Muscle layer of colon (tissue), 2 donors: ENCODE results near the gene CCDC116.

ENCODE experiments used
- H3K27ac ChIP-seq: one replicate; pipeline ENCODE4 v1.7.0; 2013; ENCODE audit warnings: low read depth, mild to moderate bottlenecking, low read length, moderate library complexity
- H3K27me3 ChIP-seq, 2 donors: one replicate each; pipeline ENCODE4 v1.7.0; 2013; ENCODE audit warnings: low read length in 2 of 2, mild to moderate bottlenecking in 2 of 2; ENCODE audit not compliant: insufficient read depth in 2 of 2, control insufficient read depth in 1 of 2
- H3K36me3 ChIP-seq: one replicate; pipeline ENCODE4 v1.7.0; 2013; ENCODE audit warnings: mild to moderate bottlenecking, low read length; ENCODE audit not compliant: insufficient read depth
- H3K4me1 ChIP-seq: one replicate; pipeline ENCODE4 v1.7.0; 2013; ENCODE audit warnings: mild to moderate bottlenecking, low read length; ENCODE audit not compliant: insufficient read depth
- H3K4me3 ChIP-seq, 2 donors: one replicate each; pipeline ENCODE4 v1.7.0; 2013; ENCODE audit warnings: low read length in 2 of 2, low read depth in 1 of 2, mild to moderate bottlenecking in 1 of 2, moderate library complexity in 1 of 2
- H3K9ac ChIP-seq: one replicate; pipeline ENCODE4 v1.7.0; 2013; ENCODE audit warnings: low read length
- H3K9me3 ChIP-seq: one replicate; pipeline ENCODE4 v1.7.0; 2013; ENCODE audit warnings: mild to moderate bottlenecking, low read length
- donor health status: abdominal sarcoma.
- donor health status: Adenocarcinoma of cecum.

The CCDC116 gene

GRCh38 chr22:21626073-21626734 lies 6.4 kb upstream of the CCDC116 start:
- Histone ChIP-seq H3K27me3 (no peaks in the 10 kb centered on the region), H3K4me1 (peaks cover 28% of the 10 kb centered on the region), H3K36me3 (peaks cover 4% of the 10 kb centered on the region), H3K9me3 (no peaks in the 10 kb centered on the region), H3K9ac (no peak overlapping the region), H3K4me3 (no peak overlapping the region), H3K27ac (no peak overlapping the region)

DNA sequence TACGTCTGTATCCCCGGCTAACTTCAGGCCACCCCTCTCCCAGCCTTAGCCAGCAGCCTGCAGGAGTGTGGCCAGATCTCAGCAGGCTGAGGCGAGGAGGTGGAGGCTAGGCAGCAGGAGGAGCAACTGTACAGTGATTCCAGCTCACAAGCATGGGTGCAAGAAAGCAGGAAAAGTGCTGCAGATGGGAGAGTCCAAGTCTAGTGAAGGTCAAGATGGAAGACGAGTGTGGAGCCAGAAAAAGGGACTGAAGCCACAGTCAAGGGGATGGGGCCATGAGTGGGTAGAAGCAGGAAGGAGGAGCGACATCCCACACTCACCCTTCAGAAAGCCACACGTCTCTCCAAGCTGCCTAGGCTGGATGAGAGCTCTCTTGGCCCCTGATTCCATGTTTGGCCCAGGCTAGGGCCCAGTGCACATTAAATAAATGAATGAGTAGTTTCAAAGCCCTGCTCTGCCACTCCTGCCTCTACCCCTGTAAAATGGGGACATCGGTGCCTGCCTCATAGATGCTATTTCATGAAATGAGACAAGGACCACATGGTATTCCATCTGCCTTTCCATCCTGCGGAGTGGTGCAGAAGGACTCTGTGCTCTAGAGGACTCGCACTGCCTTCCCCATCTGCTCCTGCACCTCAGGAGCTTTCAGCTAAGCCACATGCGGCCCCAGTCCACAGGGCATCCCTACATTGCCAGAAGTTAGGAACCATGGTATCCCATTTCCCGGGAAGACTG lies 5.7 kb upstream of the CCDC116 start:
- H3K9me3 ChIP-seq = no peaks in the 10 kb centered on the region
- H3K9ac ChIP-seq = no peak overlapping the region
- peaks cover 28% of the 10 kb centered on the region for H3K4me1 ChIP-seq
- no peak overlapping the region for H3K27ac ChIP-seq
- H3K4me3 ChIP-seq = no peak overlapping the region
- H3K36me3 ChIP-seq = peaks cover 4% of the 10 kb centered on the region
- H3K27me3 ChIP-seq = no peaks in the 10 kb centered on the region

- Histone ChIP-seq H3K4me3 (peak overlapping the region; percentile 65 to 81), H3K9me3 (no peaks in the 10 kb centered on the region), H3K9ac (no peak overlapping the region), H3K36me3 (no peaks in the 10 kb centered on the region), H3K27ac (no peak overlapping the region), H3K27me3 (no peaks in the 10 kb centered on the region), H3K4me1 (peaks cover 22% of the 10 kb centered on the region)
Observed at GRCh38 chr22:21628386-21629254, 3.9 kb upstream of the CCDC116 start.

DNA sequence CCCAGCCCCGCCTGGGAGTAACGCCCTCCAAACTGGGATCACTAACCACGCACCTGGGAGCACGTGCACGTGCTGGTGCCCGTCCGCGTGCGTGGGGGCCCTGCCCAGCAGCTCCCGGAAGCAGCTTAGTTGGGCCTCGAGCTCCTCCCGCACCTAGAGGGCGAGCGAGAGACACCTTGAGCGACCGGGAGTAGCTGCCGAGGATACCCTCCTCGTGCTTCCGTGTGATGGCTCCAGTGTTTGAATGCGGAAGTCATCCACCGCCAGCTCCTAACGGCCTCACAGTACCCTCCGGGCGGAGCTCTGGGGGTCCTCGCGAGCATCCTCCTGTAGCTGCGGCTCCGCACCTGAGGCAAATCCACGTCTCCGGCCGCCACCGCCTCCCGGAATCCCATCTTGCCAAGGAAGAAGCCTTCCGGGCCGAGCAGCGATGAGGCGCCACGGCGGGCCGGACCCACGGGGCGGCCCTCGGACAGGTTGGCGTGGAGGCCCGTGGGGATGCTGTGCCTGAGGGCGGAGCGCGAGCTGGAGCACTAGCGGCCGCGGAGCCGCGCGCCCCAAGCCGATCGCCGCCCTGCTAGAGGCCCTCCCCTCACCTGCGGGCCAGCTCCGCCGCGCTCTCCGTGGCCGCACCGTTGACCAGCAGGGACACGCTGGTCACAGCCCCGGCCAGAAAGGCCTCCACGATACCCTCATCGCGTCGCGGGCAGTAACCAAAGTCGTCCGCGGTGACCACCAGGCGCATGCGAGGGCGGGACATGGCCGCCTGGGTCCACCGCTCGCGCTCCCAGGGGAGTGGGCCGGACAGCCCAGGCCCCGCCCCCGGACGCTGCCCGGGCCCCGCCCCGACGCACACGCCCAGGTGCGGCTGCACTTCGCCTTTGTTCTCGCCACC lies 3.1 kb upstream of the CCDC116 start, which contains the start of gene YDJC:
Gene YDJC (minus strand): TSS at position 768 of the 895 bp plus-strand sequence. CDS start 8 bp downstream, at position 760.
- Histone ChIP-seq H3K4me1 (peaks cover 13% of the 10 kb centered on the region), H3K9me3 (no peaks in the 10 kb centered on the region), H3K27ac (peak within 1 kb of the TSS; percentile 64)

GRCh38 chr22:21631025-21631424 lies 1.5 kb upstream of the CCDC116 start:
- Histone ChIP-seq H3K4me3 (no peak overlapping the region), H3K9ac (no peak overlapping the region), H3K36me3 (no peaks in the 10 kb centered on the region), H3K9me3 (no peaks in the 10 kb centered on the region), H3K27me3 (no peaks in the 10 kb centered on the region), H3K4me1 (peaks cover 8% of the 10 kb centered on the region), H3K27ac (no peak overlapping the region)

More for the DNA sequence above, 3.1 kb upstream of the CCDC116 start, which contains the start of gene YDJC:
- Histone ChIP-seq H3K27me3 (no peaks in the 10 kb centered on the region), H3K36me3 (no peaks in the 10 kb centered on the region), H3K4me3 (peak within 1 kb of the TSS; percentile 65 to 81), H3K9ac (no peak within 1 kb of the TSS)

DNA sequence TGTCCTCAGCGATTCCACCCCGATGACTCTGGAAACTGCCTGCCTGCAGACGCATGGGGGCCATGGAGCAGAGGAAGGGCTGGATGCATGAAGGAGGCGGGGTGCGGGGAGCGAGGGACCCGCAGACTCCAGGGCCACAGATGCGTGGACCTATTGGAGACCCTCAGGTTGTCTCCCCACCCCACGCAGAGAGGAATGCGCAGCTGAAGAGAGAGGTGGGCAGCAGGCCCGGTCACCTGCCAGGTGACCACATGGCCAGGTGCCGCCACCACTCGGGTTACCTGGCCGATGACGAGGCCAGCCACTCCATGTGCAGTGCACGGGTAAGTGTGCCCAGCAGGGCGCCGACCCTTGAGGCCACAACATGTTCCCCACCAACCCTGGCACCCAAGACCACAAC lies 371 bp downstream of the CCDC116 start:
- H3K4me1 ChIP-seq = peaks cover 8% of the 10 kb centered on the region
- H3K36me3 ChIP-seq = no peaks in the 10 kb centered on the region
- H3K9ac ChIP-seq = no peak overlapping the region
- H3K4me3 ChIP-seq = no peak overlapping the region
- no peaks in the 10 kb centered on the region for H3K9me3 ChIP-seq
- H3K27me3 ChIP-seq = no peaks in the 10 kb centered on the region
- H3K27ac ChIP-seq = no peak overlapping the region

GRCh38 chr22:21633481-21633880 lies 921 bp downstream of the CCDC116 start:
- H3K9ac ChIP-seq = no peak overlapping the region
- H3K4me3 ChIP-seq = no peak overlapping the region
- H3K36me3 ChIP-seq = no peaks in the 10 kb centered on the region
- no peaks in the 10 kb centered on the region for H3K27me3 ChIP-seq
- no peaks in the 10 kb centered on the region for H3K9me3 ChIP-seq
- no peak overlapping the region for H3K27ac ChIP-seq
- H3K4me1 ChIP-seq = peaks cover 8% of the 10 kb centered on the region

DNA sequence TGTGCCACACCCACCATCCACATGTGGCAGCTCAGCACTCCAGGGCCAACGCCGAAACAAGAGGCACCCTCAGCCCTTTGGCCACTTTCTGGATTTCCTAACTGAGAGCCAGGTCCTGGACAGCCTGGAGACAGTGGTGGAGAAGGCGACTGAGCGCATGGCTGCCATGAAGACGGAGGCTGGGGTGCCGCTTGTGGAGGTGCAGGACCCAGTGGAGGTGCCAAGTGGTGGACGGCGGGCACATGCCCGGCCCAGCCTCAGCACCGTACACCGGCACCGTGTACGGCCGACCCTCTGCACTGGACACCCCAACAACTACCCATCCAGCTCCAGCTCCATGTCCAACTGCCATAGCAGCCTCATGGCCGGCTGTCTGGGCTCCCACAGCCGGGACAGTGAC lies 1.5 kb downstream of the CCDC116 start:
- H3K36me3 ChIP-seq = no peaks in the 10 kb centered on the region

GRCh38 chr22:21634844-21635243 lies 2.3 kb downstream of the CCDC116 start:
- no peaks in the 10 kb centered on the region for H3K9me3 ChIP-seq
- H3K36me3 ChIP-seq = no peaks in the 10 kb centered on the region
- no peak overlapping the region for H3K27ac ChIP-seq
- no peaks in the 10 kb centered on the region for H3K27me3 ChIP-seq
- peaks cover 3% of the 10 kb centered on the region for H3K4me1 ChIP-seq
- no peak overlapping the region for H3K9ac ChIP-seq
- no peak overlapping the region for H3K4me3 ChIP-seq

More for the DNA sequence above, 1.5 kb downstream of the CCDC116 start:
- H3K9me3 ChIP-seq = no peaks in the 10 kb centered on the region
- H3K4me3 ChIP-seq = no peak overlapping the region
- peaks cover 7% of the 10 kb centered on the region for H3K4me1 ChIP-seq
- no peak overlapping the region for H3K27ac ChIP-seq
- H3K9ac ChIP-seq = no peak overlapping the region
- H3K27me3 ChIP-seq = no peaks in the 10 kb centered on the region

- H3K4me1 ChIP-seq = no peaks in the 10 kb centered on the region
- no peaks in the 10 kb centered on the region for H3K27me3 ChIP-seq
- H3K9ac ChIP-seq = no peak overlapping the region
- H3K36me3 ChIP-seq = no peaks in the 10 kb centered on the region
- no peak overlapping the region for H3K4me3 ChIP-seq
- no peak overlapping the region for H3K27ac ChIP-seq
- H3K9me3 ChIP-seq = no peaks in the 10 kb centered on the region
Observed at GRCh38 chr22:21635771-21636510, 3.4 kb downstream of the CCDC116 start.
